BJ (cell line): ENCODE data around the gene MT2A. TPM values are rescaled to one million over a fixed set of nuclear protein-coding genes. Genes with fewer than 3 reads are reported as not detected.
A peak's percentile ranks its signal among the peaks of the same experiment; 100 is the strongest.

Source experiments
- CTCF ChIA-PET: fragments of 350-600 bp; formaldehyde crosslinking; extraction: SDS; loops from one replicate; lab custom pipeline; 2021; ENCODE audit warnings: antibody characterized with exemption, inconsistent platforms; lab: Yijun Ruan, JAX
- POLR2A ChIA-PET: fragments of 300-600 bp; sonication (Branson Sonifier 250); formaldehyde crosslinking; extraction: SDS; loops from one replicate; lab custom pipeline; 2021; ENCODE audit warnings: antibody characterized with exemption; lab: Charles Lee
- DNase-seq: peaks from one replicate; pipeline ENCODE4 v3.0.0-alpha.2; 2011; ENCODE audit warnings: low read depth
- H3K27me3 ChIP-seq: 2 replicates; pipeline ENCODE4 v1.6.0; 2011; ENCODE audit warnings: low read length; ENCODE audit not compliant: control insufficient read depth, insufficient read depth
- H3K36me3 ChIP-seq: 2 replicates; pipeline ENCODE4 v1.5.1; 2011; ENCODE audit warnings: low read length; ENCODE audit not compliant: control insufficient read depth, insufficient read depth
- H3K4me3 ChIP-seq: 2 replicates; pipeline ENCODE4 v1.5.1; 2011; ENCODE audit warnings: low read depth, mild to moderate bottlenecking, control low read depth, low read length
- CTCF ChIP-seq: IDR thresholded peaks from 2 replicates; pipeline ENCODE4 v1.5.1; 2011; ENCODE audit warnings: low read depth, mild to moderate bottlenecking, control low read depth, inconsistent platforms, low read length, moderate library complexity; ENCODE audit not compliant: insufficient read depth
- polyA minus RNA-seq: library from RNA; depleted of rRNA, polyadenylated mRNA; stranded (reverse); fragments of >200 nt; gene quantifications from 2 replicates; pipeline ENCODE4 v1.2.3, GENCODE V29; 2011; rRNA and poly(A)+ RNA removed
- polyA plus RNA-seq: library from polyadenylated mRNA; depleted of rRNA; stranded (reverse); fragments of >200 nt; gene quantifications from 2 replicates; pipeline ENCODE4 v1.2.3, GENCODE V29; 2011; rRNA removed

The MT2A gene
- polyA plus RNA-seq (167 and 194 TPM in 2 replicates), polyA minus RNA-seq (138 and 205 TPM in 2 replicates)

GRCh38 chr16:56608043-56608875, at the start of gene MT2A:
MT2A (plus strand) TSS chr16:56608584; CDS start chr16:56608656, 72 bp downstream.
- ChIA-PET POLR2A (interaction anchor here (0.5 to 1.1 kb wide), 5 partner anchors 10 to 159 kb away, joined by 4 to 6 read pairs (median 5); partner anchors contain the start of gene MT1E), CTCF (interaction anchor here (0.9 to 1.0 kb wide), 2 partner anchors 36 to 93 kb away, joined by 4 to 5 read pairs; no protein-coding TSS in a partner anchor)
- TF ChIP-seq CTCF = no peak

GRCh38 chr16:56559109-56559508, 49.3 kb upstream of the MT2A start:
- ChIA-PET CTCF (no interaction called here), POLR2A (no interaction called here)
- peaks cover 8% of the 10 kb centered on the region for H3K27me3 ChIP-seq

More at GRCh38 chr16:56608043-56608875, at the start of gene MT2A:
- Histone ChIP-seq H3K4me3 (peak within 1 kb of the TSS; percentile 84), H3K36me3 (no peaks in the 10 kb centered on the region), H3K27me3 (no peaks in the 10 kb centered on the region)
- peak; percentile 79 for DNase-seq

GRCh38 chr16:56560447-56560846, 47.9 kb upstream of the MT2A start:
- DNase-seq = no peak
- ChIA-PET CTCF (interaction anchor here (0.6 to 2.2 kb wide), 4 partner anchors 17 to 153 kb away, joined by 3 to 13 read pairs (median 4); no protein-coding TSS in a partner anchor), POLR2A (interaction anchor here (0.6 kb wide), 1 partner anchor 44 kb away, joined by 3 read pairs; no protein-coding TSS in a partner anchor)
- TF ChIP-seq CTCF = no peak
- Histone ChIP-seq H3K4me3 (no peak overlapping the region), H3K27me3 (peaks cover 8% of the 10 kb centered on the region; the same call in 1 of the 2 replicates), H3K36me3 (no peaks in the 10 kb centered on the region)

More at GRCh38 chr16:56559109-56559508, 49.3 kb upstream of the MT2A start:
- no peak for TF ChIP-seq CTCF
- DNase-seq = no peak
- no peak overlapping the region for H3K4me3 ChIP-seq
- no peaks in the 10 kb centered on the region for H3K36me3 ChIP-seq

- POLR2A ChIA-PET = no interaction called here
Observed at GRCh38 chr16:56561126-56561525, 47.3 kb upstream of the MT2A start.

More at GRCh38 chr16:56561126-56561525, 47.3 kb upstream of the MT2A start:
- CTCF ChIA-PET = interaction anchor here (1.2 to 2.2 kb wide), 4 partner anchors 16 to 153 kb away, joined by 3 to 13 read pairs (median 4); no protein-coding TSS in a partner anchor
- Histone ChIP-seq H3K27me3 (peaks cover 8% of the 10 kb centered on the region; the same call in 1 of the 2 replicates), H3K36me3 (no peaks in the 10 kb centered on the region), H3K4me3 (no peak overlapping the region)
- TF ChIP-seq CTCF = no peak
- no peak for DNase-seq
